ENCODE results near the gene NFIX. TPM values are rescaled to one million over a fixed set of nuclear protein-coding genes. Genes with fewer than 3 reads are reported as not detected.

The NFIX gene
- total and polyA plus RNA-seq, 2 donors: 2.0 to 10.5 TPM

DNA sequence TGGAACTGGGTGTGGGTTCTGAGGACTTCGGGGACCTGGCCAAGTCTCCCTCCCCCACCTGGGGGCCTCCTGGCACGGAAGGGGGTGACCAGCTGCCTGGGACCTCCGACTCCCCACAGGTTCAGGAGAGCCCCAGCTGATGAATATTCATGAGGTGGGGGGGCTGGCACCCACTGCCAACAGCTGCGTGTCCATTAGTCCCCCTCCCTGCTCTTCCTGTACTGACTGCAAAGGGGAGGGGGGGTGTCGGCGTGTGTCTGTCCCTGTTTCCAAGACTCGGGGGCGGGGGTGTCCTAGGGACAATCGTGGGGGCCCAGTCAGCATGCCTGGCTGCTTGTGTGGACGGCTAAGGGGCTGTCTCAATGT is 10.6 kb upstream of the NFIX start:
- Histone ChIP-seq H3K4me1 (ENCODE audit: control insufficient read depth in 2 of 2, insufficient read depth in 2 of 2, low read length in 2 of 2) (peaks cover 3% of the 10 kb centered on the region in 2 donors), H3K9me3 (ENCODE audit: control insufficient read depth in 2 of 2, insufficient read depth in 1 of 2, low read length in 1 of 2) (peaks cover 0 to 7% of the 10 kb centered on the region in 2 donors), H3K4me3 (ENCODE audit: low read length in 2 of 2) (no peak overlapping the region), H3K36me3 (ENCODE audit: control insufficient read depth in 2 of 2, insufficient read depth in 2 of 2, low read length in 1 of 2) (no peaks in the 10 kb centered on the region), H3K27ac (ENCODE audit: low read depth in 1 of 2, low read length in 1 of 2) (no peak overlapping the region), H3K27me3 (ENCODE audit: control insufficient read depth in 2 of 2, insufficient read depth in 1 of 2, low read length in 1 of 2) (peaks cover 2 to 66% of the 10 kb centered on the region in 2 donors)
- WGBS: 57% methylated on average over 10 of the region's 10 CpGs
- no peak for DNase-seq (ENCODE audit: low read depth in 6 of 9, low spot score in 9 of 9)

DNA sequence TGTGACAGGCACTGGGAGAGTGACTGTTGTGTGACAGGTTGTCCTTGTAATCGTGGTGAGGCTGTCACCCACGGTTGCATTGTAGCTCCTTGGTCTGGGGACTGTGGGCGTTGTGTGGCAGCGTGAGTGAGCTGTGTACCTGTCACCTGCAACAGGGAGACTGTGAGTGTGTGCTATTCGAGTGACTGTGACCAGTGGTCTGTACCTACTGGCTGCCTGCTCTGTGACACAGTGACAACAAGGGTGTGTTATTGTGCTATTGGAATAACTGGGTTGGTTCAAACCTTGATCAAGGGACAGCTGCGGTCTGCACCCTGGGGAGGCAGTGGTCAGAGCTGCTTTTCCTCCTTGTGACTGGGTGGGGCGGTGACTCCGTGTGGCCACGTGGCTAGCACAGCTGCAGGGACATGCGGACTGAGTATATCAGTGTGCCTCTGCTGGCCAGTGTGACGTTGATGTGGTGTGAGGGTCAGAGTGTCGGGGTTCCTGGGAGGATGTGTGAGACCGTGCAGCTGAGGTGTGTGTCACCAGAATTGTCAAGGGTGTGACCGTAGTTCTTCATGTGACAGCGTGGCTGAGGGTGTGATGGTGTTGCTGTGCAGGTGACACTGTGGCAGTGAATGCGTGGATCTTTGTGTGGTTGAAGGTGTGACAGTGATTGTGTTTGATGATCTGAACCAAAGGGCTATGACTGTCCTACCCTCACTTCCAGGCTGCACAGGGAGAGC is 10.1 kb upstream of the NFIX start:
- no peak overlapping the region for H3K27ac ChIP-seq (ENCODE audit: low read depth in 1 of 2, low read length in 1 of 2)
- WGBS: 82% methylated on average over 16 of the region's 16 CpGs
- no peak for DNase-seq (ENCODE audit: low read depth in 6 of 9, low spot score in 9 of 9)

GRCh38 chr19:12986726-12987125 is 8.5 kb upstream of the NFIX start:
- Histone ChIP-seq H3K4me1 (ENCODE audit: control insufficient read depth in 2 of 2, insufficient read depth in 2 of 2, low read length in 2 of 2) (peaks cover 3% of the 10 kb centered on the region in 2 donors), H3K27me3 (ENCODE audit: control insufficient read depth in 2 of 2, insufficient read depth in 1 of 2, low read length in 1 of 2) (peaks cover 2 to 78% of the 10 kb centered on the region in 2 donors), H3K4me3 (ENCODE audit: low read length in 2 of 2) (no peak overlapping the region), H3K9me3 (ENCODE audit: control insufficient read depth in 2 of 2, insufficient read depth in 1 of 2, low read length in 1 of 2) (peaks cover 0 to 11% of the 10 kb centered on the region in 2 donors), H3K36me3 (ENCODE audit: control insufficient read depth in 2 of 2, insufficient read depth in 2 of 2, low read length in 1 of 2) (no peaks in the 10 kb centered on the region), H3K27ac (ENCODE audit: low read depth in 1 of 2, low read length in 1 of 2) (no peak overlapping the region)
- no peak for DNase-seq (ENCODE audit: low read depth in 6 of 9, low spot score in 9 of 9)
- WGBS: 98% methylated on average over 12 of the region's 12 CpGs

More for the DNA sequence above, 10.1 kb upstream of the NFIX start:
- Histone ChIP-seq H3K27me3 (ENCODE audit: control insufficient read depth in 2 of 2, insufficient read depth in 1 of 2, low read length in 1 of 2) (peaks cover 2 to 71% of the 10 kb centered on the region in 2 donors), H3K4me1 (ENCODE audit: control insufficient read depth in 2 of 2, insufficient read depth in 2 of 2, low read length in 2 of 2) (peaks cover 3% of the 10 kb centered on the region in 2 donors), H3K36me3 (ENCODE audit: control insufficient read depth in 2 of 2, insufficient read depth in 2 of 2, low read length in 1 of 2) (no peaks in the 10 kb centered on the region), H3K9me3 (ENCODE audit: control insufficient read depth in 2 of 2, insufficient read depth in 1 of 2, low read length in 1 of 2) (peaks cover 0 to 11% of the 10 kb centered on the region in 2 donors), H3K4me3 (ENCODE audit: low read length in 2 of 2) (no peak overlapping the region)

DNA sequence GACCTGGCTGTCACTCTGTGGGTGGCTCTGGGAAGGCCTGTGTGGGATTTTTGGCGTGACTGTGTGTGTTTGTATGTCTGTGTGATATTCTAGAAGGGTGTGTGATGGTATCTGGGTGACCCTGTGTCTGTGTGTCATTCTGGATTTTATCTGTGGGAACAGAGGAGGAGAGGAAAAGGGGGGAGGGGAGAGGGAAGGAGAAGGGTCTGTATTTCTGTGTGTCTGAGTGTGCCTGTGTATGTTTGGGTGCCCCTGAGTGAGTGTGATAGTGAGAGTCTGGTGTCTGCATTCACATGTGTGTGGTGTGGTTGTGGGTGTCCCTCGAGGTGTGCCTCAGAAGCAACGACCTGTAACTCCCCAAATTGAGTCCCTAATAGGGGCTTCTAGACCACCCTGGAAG is 8.1 kb upstream of the NFIX start:
- no peaks in the 10 kb centered on the region for H3K36me3 ChIP-seq (ENCODE audit: control insufficient read depth in 2 of 2, insufficient read depth in 2 of 2, low read length in 1 of 2)
- H3K27ac ChIP-seq (ENCODE audit: low read depth in 1 of 2, low read length in 1 of 2): no peak overlapping the region
- WGBS: 86% methylated on average over 3 of the region's 3 CpGs

DNA sequence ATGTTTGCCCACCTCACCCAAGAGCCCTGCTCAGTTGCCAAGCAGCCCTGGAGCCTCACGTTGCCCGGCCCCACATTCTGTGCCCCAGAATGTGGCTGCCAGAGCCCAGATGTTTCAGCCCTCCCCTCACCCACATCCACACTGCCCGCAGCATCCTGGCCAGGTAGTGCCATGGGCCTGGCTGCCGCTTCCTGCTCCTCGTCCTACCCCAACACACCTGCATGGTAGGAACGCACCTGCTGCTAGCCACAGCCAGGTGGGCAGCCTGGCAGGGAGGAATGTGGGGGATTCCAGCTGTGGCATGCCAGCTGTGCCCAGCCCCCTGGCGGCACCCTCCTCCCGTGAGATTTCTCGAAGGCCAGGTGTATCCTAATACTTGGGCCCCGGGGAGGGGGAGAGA is 7.5 kb upstream of the NFIX start:
- no peak for DNase-seq (ENCODE audit: low read depth in 6 of 9, low spot score in 9 of 9)
- peaks cover 2 to 71% of the 10 kb centered on the region in 2 donors for H3K27me3 ChIP-seq (ENCODE audit: control insufficient read depth in 2 of 2, insufficient read depth in 1 of 2, low read length in 1 of 2)
- no peak overlapping the region for H3K4me3 ChIP-seq (ENCODE audit: low read length in 2 of 2)
- WGBS: 43% methylated on average over 10 of the region's 10 CpGs
- peaks cover 0 to 11% of the 10 kb centered on the region in 2 donors for H3K9me3 ChIP-seq (ENCODE audit: control insufficient read depth in 2 of 2, insufficient read depth in 1 of 2, low read length in 1 of 2)
- no peak overlapping the region for H3K27ac ChIP-seq (ENCODE audit: low read depth in 1 of 2, low read length in 1 of 2)
- peaks cover 3% of the 10 kb centered on the region in 2 donors for H3K4me1 ChIP-seq (ENCODE audit: control insufficient read depth in 2 of 2, insufficient read depth in 2 of 2, low read length in 2 of 2)
- H3K36me3 ChIP-seq (ENCODE audit: control insufficient read depth in 2 of 2, insufficient read depth in 2 of 2, low read length in 1 of 2): no peaks in the 10 kb centered on the region

More for the DNA sequence above, 8.1 kb upstream of the NFIX start:
- DNase-seq (ENCODE audit: low read depth in 6 of 9, low spot score in 9 of 9): no peak
- H3K9me3 ChIP-seq (ENCODE audit: control insufficient read depth in 2 of 2, insufficient read depth in 1 of 2, low read length in 1 of 2): peaks cover 0 to 11% of the 10 kb centered on the region in 2 donors
- peaks cover 3% of the 10 kb centered on the region in 2 donors for H3K4me1 ChIP-seq (ENCODE audit: control insufficient read depth in 2 of 2, insufficient read depth in 2 of 2, low read length in 2 of 2)
- no peak overlapping the region for H3K4me3 ChIP-seq (ENCODE audit: low read length in 2 of 2)
- peaks cover 2 to 75% of the 10 kb centered on the region in 2 donors for H3K27me3 ChIP-seq (ENCODE audit: control insufficient read depth in 2 of 2, insufficient read depth in 1 of 2, low read length in 1 of 2)

GRCh38 chr19:12990431-12990830 is 4.8 kb upstream of the NFIX start:
- H3K27ac ChIP-seq (ENCODE audit: low read depth in 1 of 2, low read length in 1 of 2): no peak overlapping the region
- peaks cover 0 to 11% of the 10 kb centered on the region in 2 donors for H3K9me3 ChIP-seq (ENCODE audit: control insufficient read depth in 2 of 2, insufficient read depth in 1 of 2, low read length in 1 of 2)
- no peak overlapping the region for H3K4me3 ChIP-seq (ENCODE audit: low read length in 2 of 2)
- DNase-seq (ENCODE audit: low read depth in 6 of 9, low spot score in 9 of 9): no peak
- peaks cover 0 to 5% of the 10 kb centered on the region in 2 donors for H3K4me1 ChIP-seq (ENCODE audit: control insufficient read depth in 2 of 2, insufficient read depth in 2 of 2, low read length in 2 of 2)
- H3K36me3 ChIP-seq (ENCODE audit: control insufficient read depth in 2 of 2, insufficient read depth in 2 of 2, low read length in 1 of 2): no peaks in the 10 kb centered on the region
- H3K27me3 ChIP-seq (ENCODE audit: control insufficient read depth in 2 of 2, insufficient read depth in 1 of 2, low read length in 1 of 2): peaks cover 0 to 68% of the 10 kb centered on the region in 2 donors
- 65% methylated on average over 22 of the region's 22 CpGs for WGBS

- Histone ChIP-seq H3K4me1 (ENCODE audit: control insufficient read depth in 2 of 2, insufficient read depth in 2 of 2, low read length in 2 of 2) (peaks cover 0 to 5% of the 10 kb centered on the region in 2 donors), H3K27ac (ENCODE audit: low read depth in 1 of 2, low read length in 1 of 2) (no peak overlapping the region), H3K27me3 (ENCODE audit: control insufficient read depth in 2 of 2, insufficient read depth in 1 of 2, low read length in 1 of 2) (peaks cover 2 to 65% of the 10 kb centered on the region in 2 donors), H3K4me3 (ENCODE audit: low read length in 2 of 2) (no peak overlapping the region), H3K36me3 (ENCODE audit: control insufficient read depth in 2 of 2, insufficient read depth in 2 of 2, low read length in 1 of 2) (no peaks in the 10 kb centered on the region), H3K9me3 (ENCODE audit: control insufficient read depth in 2 of 2, insufficient read depth in 1 of 2, low read length in 1 of 2) (peaks cover 0 to 11% of the 10 kb centered on the region in 2 donors)
- 82% methylated on average over 3 of the region's 3 CpGs for WGBS
- DNase-seq (ENCODE audit: low read depth in 6 of 9, low spot score in 9 of 9): no peak
Measured at GRCh38 chr19:12990853-12991252, 4.4 kb upstream of the NFIX start.

DNA sequence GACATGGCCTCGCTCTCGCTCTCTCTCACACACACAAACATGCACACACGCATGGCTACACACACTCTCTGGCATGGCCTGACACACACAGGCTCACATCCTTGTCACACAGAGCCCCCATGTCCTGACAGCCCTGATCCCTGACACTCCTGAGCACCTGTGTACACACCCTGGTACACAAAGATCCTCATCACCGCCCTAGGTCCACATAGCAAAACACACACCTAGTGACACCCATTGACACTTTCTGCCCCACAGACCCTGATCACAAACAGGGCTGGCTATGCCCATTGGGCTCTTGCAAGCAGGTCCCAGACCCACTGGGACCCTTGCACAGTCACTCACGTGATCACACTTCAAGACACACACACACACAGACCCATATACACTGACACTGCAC is 4.0 kb upstream of the NFIX start:
- H3K27me3 ChIP-seq (ENCODE audit: control insufficient read depth in 2 of 2, insufficient read depth in 1 of 2, low read length in 1 of 2): peaks cover 6 to 66% of the 10 kb centered on the region in 2 donors
- peaks cover 0 to 11% of the 10 kb centered on the region in 2 donors for H3K9me3 ChIP-seq (ENCODE audit: control insufficient read depth in 2 of 2, insufficient read depth in 1 of 2, low read length in 1 of 2)
- H3K36me3 ChIP-seq (ENCODE audit: control insufficient read depth in 2 of 2, insufficient read depth in 2 of 2, low read length in 1 of 2): no peaks in the 10 kb centered on the region
- no peak for DNase-seq (ENCODE audit: low read depth in 6 of 9, low spot score in 9 of 9)
- peaks cover 0 to 5% of the 10 kb centered on the region in 2 donors for H3K4me1 ChIP-seq (ENCODE audit: control insufficient read depth in 2 of 2, insufficient read depth in 2 of 2, low read length in 2 of 2)
- H3K4me3 ChIP-seq (ENCODE audit: low read length in 2 of 2): no peak overlapping the region
- H3K27ac ChIP-seq (ENCODE audit: low read depth in 1 of 2, low read length in 1 of 2): no peak overlapping the region
- WGBS: 98% methylated on average over 5 of the region's 5 CpGs

GRCh38 chr19:12992729-12993128 is 2.5 kb upstream of the NFIX start:
- Histone ChIP-seq H3K4me1 (ENCODE audit: control insufficient read depth in 2 of 2, insufficient read depth in 2 of 2, low read length in 2 of 2) (peaks cover 0 to 5% of the 10 kb centered on the region in 2 donors), H3K4me3 (ENCODE audit: low read length in 2 of 2) (no peak overlapping the region), H3K9me3 (ENCODE audit: control insufficient read depth in 2 of 2, insufficient read depth in 1 of 2, low read length in 1 of 2) (peaks cover 0 to 11% of the 10 kb centered on the region in 2 donors), H3K27ac (ENCODE audit: low read depth in 1 of 2, low read length in 1 of 2) (no peak overlapping the region), H3K36me3 (ENCODE audit: control insufficient read depth in 2 of 2, insufficient read depth in 2 of 2, low read length in 1 of 2) (no peaks in the 10 kb centered on the region), H3K27me3 (ENCODE audit: control insufficient read depth in 2 of 2, insufficient read depth in 1 of 2, low read length in 1 of 2) (peaks cover 20 to 70% of the 10 kb centered on the region in 2 donors)
- no peak for DNase-seq (ENCODE audit: low read depth in 6 of 9, low spot score in 9 of 9)
- 97% methylated on average over 11 of the region's 11 CpGs for WGBS
